Activated CD4-positive, alpha-beta T cell treated with anti-CD3 and anti-CD28 coated beads, Interleukin-2, amount 50 U/mL, for 4 hours (primary cell): ENCODE measurements around the gene P4HB.

Experiments
- DNase-seq, 2 experiments: peaks; one replicate each; pipeline ENCODE4 v3.0.0-alpha.2; 2020

P4HB gene

DNA sequence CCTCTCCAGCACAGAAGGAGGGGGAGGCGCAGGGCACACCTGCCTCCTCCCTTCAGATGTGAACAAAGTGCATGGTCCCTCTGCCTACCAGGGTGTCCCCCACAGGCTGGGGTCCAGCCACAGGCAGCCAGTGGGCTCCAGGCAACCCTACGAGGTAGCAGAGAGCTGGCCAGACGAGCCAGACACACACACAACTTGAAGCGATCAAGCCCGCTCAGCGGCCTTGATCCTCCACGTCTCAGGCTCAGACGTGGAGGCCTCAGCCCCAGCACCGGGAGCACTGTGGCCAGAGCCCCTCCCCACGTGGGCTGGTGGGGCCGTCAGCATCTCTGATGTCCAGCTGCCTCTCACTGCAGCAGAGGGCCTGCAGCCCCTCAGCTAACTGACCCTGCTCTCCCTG is 35.7 kb downstream of the P4HB start:
- DNase-seq: no peak

GRCh38 chr17:81823820-81824550 is 36.4 kb downstream of the P4HB start:
- no peak for DNase-seq

- no peak for DNase-seq
These were observed 37.1 kb downstream of the P4HB start for GRCh38 chr17:81822996-81823819.

GRCh38 chr17:81822312-81822637 is 38.1 kb downstream of the P4HB start:
- no peak for DNase-seq

GRCh38 chr17:81821603-81822311 is 38.6 kb downstream of the P4HB start:
- peak in 1 of 2 experiments; percentile 19 for DNase-seq

DNA sequence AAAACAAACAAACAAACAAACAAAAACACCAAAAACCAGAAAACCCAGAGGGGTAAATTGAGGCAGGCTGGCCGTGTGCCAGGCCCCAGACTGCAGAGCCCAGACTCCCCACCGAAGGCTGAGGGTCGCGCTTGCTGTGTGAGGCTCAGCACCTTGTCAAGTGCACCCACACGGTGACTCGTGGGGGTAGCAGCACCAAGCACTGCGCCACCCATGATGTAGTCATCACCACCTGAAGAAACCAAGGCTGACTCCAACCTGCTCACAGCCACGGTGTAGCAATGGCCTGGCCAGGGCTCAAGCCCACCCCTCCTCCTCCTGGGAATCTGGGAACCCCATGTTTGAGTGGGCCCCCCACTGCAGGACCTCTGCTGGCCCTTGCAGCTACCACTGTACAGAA is 39.2 kb downstream of the P4HB start:
- DNase-seq: no peak

DNA sequence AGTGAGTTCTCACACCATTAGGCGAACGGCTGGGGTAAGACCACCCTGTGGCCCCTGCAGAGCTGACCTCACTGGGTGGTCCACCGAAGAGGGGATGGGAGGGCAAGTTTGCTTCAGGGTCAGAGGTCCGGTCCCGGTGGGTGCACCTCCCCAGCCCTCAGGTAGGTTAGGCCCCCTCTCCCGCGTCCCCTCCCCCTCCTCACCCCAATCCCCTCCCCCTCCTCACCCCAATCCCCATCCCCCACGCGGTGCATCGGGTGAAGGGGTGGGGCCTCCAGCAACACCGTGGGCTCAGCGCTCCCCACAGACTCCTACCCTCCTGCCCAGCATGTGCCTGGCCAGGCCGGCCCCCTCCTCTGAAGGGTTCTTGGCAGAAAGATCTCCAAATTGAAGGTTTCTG is 40.6 kb downstream of the P4HB start:
- DNase-seq: no peak

GRCh38 chr17:81817758-81818147 is 42.6 kb downstream of the P4HB start:
- no peak for DNase-seq

DNA sequence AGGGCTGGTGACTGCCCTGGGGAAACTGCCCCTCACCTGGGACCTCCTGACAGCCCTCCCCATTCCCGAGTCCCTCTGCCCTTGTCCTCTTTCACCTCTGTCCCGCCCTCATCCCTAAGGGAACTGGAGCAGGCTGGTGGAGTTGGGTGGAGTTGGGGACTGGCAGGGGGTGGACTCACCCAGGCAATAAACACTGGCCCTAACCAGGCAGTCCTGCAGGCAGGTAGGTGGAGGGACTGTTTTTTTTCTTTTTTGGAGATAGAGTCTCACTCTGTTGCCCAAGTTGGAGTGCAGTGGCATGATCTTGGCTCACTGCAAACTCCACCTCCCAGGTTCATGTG is 44.7 kb downstream of the P4HB start:
- DNase-seq: no peak

DNA sequence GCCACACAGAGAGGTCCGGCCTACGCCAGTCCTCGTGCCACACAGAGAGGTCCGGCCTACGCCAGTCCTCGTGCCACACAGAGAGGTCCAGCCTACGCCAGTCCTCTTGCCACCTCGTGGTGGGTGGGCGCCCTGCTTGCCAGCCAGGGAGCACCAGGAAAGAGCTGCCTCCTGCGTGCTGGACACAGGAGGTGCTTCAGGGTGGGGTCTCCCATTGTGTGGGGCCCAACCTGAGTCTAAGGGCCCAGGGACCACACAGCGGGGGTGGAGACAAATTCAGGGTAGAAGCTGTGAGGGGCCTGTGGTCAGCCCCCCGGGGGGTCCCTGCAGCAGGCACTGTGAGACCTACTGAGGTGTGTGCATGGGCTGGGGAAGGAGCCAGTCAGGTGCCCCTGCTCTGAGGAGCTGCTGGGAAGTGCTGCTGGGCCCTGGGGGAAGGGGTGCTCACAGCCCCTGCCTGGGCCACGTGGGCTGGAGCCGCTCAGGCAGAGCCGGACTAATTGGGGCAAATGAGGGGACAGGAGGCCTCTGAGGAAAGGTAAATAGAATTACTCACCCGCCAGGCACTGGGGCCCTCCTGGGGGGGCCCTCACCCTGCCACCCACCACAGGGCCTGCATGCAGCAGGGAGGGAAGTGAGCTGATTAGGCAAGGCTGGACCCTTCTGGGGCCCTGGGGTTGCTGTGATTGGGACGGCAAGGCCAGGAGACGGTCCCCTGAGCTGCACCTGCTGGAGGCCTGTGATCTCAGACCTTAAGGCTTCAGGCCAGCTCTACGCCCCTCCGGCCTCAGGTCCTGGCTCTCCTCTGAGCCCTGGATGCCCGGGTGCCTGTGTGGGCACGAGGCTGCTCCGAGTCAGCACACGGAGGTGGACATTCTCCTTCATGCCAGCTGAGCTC is 45.3 kb downstream of the P4HB start:
- no peak for DNase-seq

DNA sequence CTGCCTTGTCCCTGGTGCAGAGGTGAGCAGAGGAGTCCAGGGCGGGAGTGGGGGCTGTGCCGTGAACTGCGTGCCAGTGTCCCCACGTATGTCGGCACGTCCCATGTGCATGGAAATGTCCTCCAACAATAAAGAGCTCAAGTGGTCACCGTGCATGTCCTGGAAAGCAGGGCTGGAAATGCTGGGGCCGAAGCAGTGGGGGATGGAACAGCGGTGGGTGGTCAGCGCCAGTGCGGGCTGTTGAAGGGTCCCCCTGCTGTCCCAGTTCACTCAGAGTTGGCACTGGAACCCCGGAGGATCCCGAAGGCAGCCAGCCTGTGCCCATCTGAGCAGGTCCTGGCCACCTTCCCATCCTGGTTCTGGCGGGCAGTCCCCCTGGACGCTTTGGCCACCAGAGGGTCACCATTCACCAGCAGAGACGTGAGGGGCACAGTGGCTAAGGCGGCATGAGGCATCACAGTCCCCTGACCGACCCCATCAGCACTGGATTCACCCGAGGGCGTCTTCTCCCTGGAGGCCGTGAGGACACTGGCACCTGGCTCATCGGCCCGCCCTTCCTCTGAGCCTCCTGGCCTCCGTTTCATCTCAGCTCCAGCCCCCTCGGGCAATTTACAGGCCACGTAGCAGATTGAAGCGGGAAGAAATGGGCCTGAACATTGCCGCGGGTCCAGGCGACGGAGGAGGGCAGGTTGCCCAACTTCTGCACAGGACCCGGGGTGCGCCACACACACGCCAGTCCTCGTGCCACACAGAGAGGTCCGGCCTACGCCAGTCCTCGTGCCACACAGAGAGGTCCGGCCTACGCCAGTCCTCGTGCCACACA is 46.3 kb downstream of the P4HB start:
- DNase-seq: no peak

GRCh38 chr17:81813371-81813684 is 47.0 kb downstream of the P4HB start:
- no peak for DNase-seq

- DNase-seq: no peak
These were observed 47.6 kb downstream of the P4HB start for GRCh38 chr17:81812571-81813370.

DNA sequence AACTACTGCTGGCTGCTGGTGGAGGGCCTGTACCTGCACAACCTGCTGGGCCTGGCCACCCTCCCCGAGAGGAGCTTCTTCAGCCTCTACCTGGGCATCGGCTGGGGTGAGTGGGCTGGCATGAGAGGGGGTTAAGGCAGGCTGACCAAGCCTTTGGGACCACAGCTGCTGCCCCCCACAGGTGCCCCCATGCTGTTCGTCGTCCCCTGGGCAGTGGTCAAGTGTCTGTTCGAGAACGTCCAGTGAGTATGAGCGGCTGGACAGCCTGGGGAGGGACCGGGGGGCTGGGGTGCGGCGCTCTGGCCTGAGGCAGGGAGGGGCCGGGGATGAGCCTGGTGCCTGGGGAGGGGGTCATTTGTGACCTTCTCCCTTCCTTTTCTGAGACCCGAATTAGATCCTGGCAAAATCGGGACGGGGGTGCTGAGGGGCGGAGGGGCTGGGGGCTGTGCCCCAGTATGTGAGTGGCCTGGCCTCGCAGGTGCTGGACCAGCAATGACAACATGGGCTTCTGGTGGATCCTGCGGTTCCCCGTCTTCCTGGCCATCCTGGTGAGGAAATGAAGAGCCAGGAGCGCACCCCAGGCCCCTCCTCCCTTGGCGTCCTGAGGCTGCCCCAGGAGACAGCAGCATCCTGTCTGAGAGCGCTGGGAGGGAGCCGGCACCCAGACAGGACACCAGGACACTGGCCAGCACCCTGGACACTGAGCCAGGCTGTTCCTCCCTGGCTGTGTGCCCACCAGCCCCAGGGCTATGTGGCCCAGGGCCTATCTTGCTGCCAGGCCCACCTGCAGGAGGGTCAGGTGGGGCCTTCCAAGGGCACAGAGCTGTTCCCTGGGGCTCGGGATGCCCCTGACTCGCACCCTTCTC is 48.4 kb downstream of the P4HB start:
- no peak for DNase-seq

DNA sequence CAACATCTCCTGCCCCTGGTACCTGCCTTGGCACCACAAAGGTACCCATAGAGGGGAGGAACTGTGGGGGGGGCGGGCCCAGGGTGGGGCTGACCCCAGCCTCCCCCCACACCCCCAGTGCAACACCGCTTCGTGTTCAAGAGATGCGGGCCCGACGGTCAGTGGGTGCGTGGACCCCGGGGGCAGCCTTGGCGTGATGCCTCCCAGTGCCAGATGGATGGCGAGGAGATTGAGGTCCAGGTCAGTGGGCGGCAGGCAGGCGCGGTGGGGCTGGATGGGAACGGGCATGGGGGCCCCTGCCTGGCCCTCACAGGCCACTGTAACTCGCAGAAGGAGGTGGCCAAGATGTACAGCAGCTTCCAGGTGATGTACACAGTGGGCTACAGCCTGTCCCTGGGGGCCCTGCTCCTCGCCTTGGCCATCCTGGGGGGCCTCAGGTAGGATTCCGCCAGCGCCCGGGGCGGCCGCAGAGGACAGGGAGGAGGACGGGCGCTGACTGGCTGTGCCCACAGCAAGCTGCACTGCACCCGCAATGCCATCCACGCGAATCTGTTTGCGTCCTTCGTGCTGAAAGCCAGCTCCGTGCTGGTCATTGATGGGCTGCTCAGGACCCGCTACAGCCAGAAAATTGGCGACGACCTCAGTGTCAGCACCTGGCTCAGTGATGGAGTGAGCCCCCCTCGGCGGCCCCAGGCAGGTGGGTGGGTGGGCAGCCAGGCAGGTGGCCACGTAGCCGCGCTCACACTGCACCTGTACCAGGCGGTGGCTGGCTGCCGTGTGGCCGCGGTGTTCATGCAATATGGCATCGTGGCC is 49.2 kb downstream of the P4HB start:
- no peak for DNase-seq

- no peak for DNase-seq
These were observed 49.9 kb downstream of the P4HB start for GRCh38 chr17:81810476-81810875.

DNA sequence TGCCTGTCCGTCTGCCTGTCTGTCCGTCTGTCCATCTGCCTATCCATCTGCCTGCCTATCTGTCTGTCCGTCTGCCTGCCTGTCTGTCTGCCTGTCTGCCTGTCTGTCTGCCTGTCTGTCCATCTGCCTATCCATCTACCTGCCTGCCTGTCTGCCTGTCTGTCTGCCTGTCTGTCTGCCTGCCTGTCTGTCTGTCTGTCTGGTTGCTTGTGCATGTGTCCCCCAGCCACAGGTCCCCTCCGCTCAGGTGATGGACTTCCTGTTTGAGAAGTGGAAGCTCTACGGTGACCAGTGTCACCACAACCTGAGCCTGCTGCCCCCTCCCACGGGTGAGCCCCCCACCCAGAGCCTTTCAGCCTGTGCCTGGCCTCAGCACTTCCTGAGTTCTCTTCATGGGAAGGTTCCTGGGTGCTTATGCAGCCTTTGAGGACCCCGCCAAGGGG is 50.8 kb downstream of the P4HB start:
- DNase-seq: no peak

- DNase-seq: no peak
These were observed 51.4 kb downstream of the P4HB start for GRCh38 chr17:81808778-81809555.

DNA sequence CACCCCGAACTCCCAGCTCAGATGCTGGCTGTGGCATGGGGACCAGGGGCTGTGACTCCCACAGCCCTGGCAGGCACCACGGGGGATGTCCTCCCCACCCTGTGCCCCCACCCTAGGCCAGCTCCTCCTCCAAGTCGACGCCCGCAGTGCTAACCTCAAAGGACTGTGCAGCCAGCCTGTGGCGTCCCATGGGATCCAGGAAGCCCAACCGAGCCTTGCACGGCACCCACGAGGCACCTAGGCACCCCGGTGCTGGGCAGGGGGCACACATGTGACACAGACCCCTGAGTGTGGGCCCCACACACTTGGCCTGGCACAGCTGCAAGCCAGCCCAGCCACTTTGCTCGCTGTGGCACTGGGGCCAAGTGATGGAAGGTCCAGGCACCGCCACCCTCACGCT is 52.5 kb downstream of the P4HB start:
- DNase-seq: no peak
